ENCODE results near the gene CAMK2D. TPM values are rescaled to one million over a fixed set of nuclear protein-coding genes. Genes with fewer than 3 reads are reported as not detected.

The CAMK2D gene
- total RNA-seq, 1 experiment from 2014 or later: 9.0 TPM

- Histone ChIP-seq H3K79me2 (ENCODE audit: insufficient read depth, low read length) (no peaks in the 10 kb centered on the region), H3K27ac (ENCODE audit: insufficient read length, low read depth, low read length) (no peak overlapping the region), H3K23ac (ENCODE audit: insufficient read length, low read depth, low read length) (no peak overlapping the region), H3K4me2 (ENCODE audit: insufficient read depth, insufficient read length, low read length) (no peak overlapping the region), H4K20me1 (ENCODE audit: control insufficient read depth, insufficient read depth, insufficient read length) (no peaks in the 10 kb centered on the region), H3K18ac (ENCODE audit: insufficient read length, low read depth, low read length) (no peak overlapping the region), H3K9ac (ENCODE audit: extremely low read depth, insufficient read length, low read length) (no peak overlapping the region), H3K4me1 (ENCODE audit: insufficient read depth, low read length) (no peaks in the 10 kb centered on the region; the same call in 1 of the 2 replicates), H2BK15ac (ENCODE audit: low read depth, low read length) (no peak overlapping the region), H2AK5ac (ENCODE audit: insufficient read length, low read length) (no peak overlapping the region), H2BK20ac (ENCODE audit: low read depth, low read length, poor library complexity, severe bottlenecking) (no peak overlapping the region), H3K23me2 (ENCODE audit: insufficient read length, low read depth, low read length, poor library complexity, severe bottlenecking) (no peaks in the 10 kb centered on the region), H3K4ac (ENCODE audit: low read depth, low read length) (no peak overlapping the region), H3K9me3 (ENCODE audit: control insufficient read depth, low read depth, low read length) (no peaks in the 10 kb centered on the region), H2AFZ (ENCODE audit: low read length) (no peak overlapping the region), H3K79me1 (ENCODE audit: insufficient read depth, low read depth, low read length, poor library complexity, severe bottlenecking) (no peaks in the 10 kb centered on the region), H4K5ac (ENCODE audit: insufficient read length, low read depth, low read length) (no peak overlapping the region), H3K56ac (ENCODE audit: insufficient read length, low read depth, low read length) (no peak overlapping the region), H2BK12ac (ENCODE audit: insufficient read length, low read depth, low read length) (no peak overlapping the region), H4K91ac (ENCODE audit: insufficient read length, low read depth, low read length) (no peak overlapping the region), H4K8ac (replicated peaks; ENCODE audit: insufficient read length, low read depth, low read length) (no peak overlapping the region), H3K27me3 (ENCODE audit: insufficient read depth, low read length) (no peaks in the 10 kb centered on the region), H3K14ac (ENCODE audit: insufficient read depth, low read length) (no peak overlapping the region), H3T11ph (ENCODE audit: low read length) (no peak overlapping the region), H2BK5ac (ENCODE audit: insufficient read length, low read length) (no peak overlapping the region), H2BK120ac (ENCODE audit: low read depth, low read length, poor library complexity, severe bottlenecking) (no peak overlapping the region)
- Mint-ChIP-seq H3K4me1 (peaks cover 10 to 25% of the 10 kb centered on the region in 2 experiments), H3K9me3 (no peaks in the 10 kb centered on the region), H3K4me3 (no peak overlapping the region), H3K27ac (no peak overlapping the region), H3K36me3 (ENCODE audit: insufficient read depth in 1 of 3, low read depth in 3 of 3) (no peaks in the 10 kb centered on the region), H3K27me3 (ENCODE audit: low read depth) (no peaks in the 10 kb centered on the region)
- TF ChIP-seq CTCF (conservative IDR thresholded peaks at IDR 0.05): no peak
- DNase-seq: no peak
- whole genome bisulfite sequencing (ENCODE audit: extremely low coverage, insufficient read length, low lambda C conversion rate): no CpG with 5 or more reads among the region's 3 CpGs
Observed at GRCh38 chr4:113636438-113636818, 125.1 kb downstream of the CAMK2D start.
